Gastrocnemius medialis (tissue), 4 donors: ENCODE results near the gene GTF2H1.

Source experiments
- POLR2A ChIP-seq, 2 donors: fragments of 450-650 bp; IDR thresholded peaks; one replicate each; pipeline ENCODE4 v1.6.1; 2017; ENCODE audit warnings: antibody characterized with exemption in 2 of 2, mild to moderate bottlenecking in 2 of 2, moderate library complexity in 2 of 2
- TF ChIP-seq, protein P1 (sequence below), 5 experiments: fragments of 450-650 bp in 3 of 5; fragments of 200-600 bp in 2 of 5; sonication (generic) in 2 of 5; IDR thresholded peaks in 4 of 5; conservative IDR thresholded peaks in 1 of 5; 1 replicate in 4 of 5; 2 replicates in 1 of 5; pipeline ENCODE4 v1.5.1; 2016 to 2019; ENCODE audit warnings: antibody characterized with exemption in 5 of 5, mild to moderate bottlenecking in 3 of 5, moderate library complexity in 3 of 5

DNA sequence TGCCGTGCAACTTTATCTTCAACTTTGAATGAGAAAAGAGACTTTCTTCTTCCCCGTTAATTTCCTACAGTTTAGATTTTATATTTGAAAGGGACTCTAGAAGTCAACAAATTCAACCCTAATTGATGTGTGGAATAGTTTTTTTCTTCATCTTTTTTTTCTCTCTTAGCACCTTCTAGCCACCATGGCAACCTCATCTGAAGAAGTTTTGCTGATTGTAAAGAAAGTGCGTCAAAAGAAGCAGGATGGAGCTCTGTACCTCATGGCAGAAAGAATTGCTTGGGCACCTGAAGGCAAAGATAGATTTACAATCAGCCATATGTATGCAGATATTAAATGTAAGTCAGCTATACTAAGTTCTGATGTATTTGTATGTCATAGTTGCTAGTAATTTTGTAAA, 10.5 kb downstream of the GTF2H1 start:
- TF ChIP-seq, protein P1, sequence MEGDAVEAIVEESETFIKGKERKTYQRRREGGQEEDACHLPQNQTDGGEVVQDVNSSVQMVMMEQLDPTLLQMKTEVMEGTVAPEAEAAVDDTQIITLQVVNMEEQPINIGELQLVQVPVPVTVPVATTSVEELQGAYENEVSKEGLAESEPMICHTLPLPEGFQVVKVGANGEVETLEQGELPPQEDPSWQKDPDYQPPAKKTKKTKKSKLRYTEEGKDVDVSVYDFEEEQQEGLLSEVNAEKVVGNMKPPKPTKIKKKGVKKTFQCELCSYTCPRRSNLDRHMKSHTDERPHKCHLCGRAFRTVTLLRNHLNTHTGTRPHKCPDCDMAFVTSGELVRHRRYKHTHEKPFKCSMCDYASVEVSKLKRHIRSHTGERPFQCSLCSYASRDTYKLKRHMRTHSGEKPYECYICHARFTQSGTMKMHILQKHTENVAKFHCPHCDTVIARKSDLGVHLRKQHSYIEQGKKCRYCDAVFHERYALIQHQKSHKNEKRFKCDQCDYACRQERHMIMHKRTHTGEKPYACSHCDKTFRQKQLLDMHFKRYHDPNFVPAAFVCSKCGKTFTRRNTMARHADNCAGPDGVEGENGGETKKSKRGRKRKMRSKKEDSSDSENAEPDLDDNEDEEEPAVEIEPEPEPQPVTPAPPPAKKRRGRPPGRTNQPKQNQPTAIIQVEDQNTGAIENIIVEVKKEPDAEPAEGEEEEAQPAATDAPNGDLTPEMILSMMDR (IDR thresholded peaks at IDR 0.05 in 4 of 5, conservative IDR thresholded peaks at IDR 0.05 in 1 of 5), result no peak
- TF ChIP-seq POLR2A (IDR thresholded peaks at IDR 0.05), result no peak
